Activated CD4-positive, alpha-beta T cell treated with anti-CD3 and anti-CD28 coated beads for 1 hour (primary cell): ENCODE data around the gene VAMP5.
A peak's percentile ranks its signal among the peaks of the same experiment; 100 is the strongest.
"Not testable (repeated sequence)": the region's sequence is repeated elsewhere in the genome, so short reads cannot be mapped to it uniquely, and the experiment has no call there.

ENCODE experiments used
- DNase-seq: peaks from one replicate; pipeline ENCODE4 v3.0.0-alpha.2; 2020

The VAMP5 gene

GRCh38 chr2:85551698-85552678, 32.2 kb upstream of the VAMP5 start:
- DNase-seq, result peak; percentile 83

GRCh38 chr2:85553184-85553583, 31.0 kb upstream of the VAMP5 start:
- DNase-seq, result no peak

GRCh38 chr2:85554980-85555612, 29.1 kb upstream of the VAMP5 start:
- DNase-seq, result no peak

- DNase-seq, result no peak
These were observed 27.1 kb upstream of the VAMP5 start for GRCh38 chr2:85557130-85557529.

- no peak for DNase-seq
These were observed 26.1 kb upstream of the VAMP5 start for GRCh38 chr2:85558160-85558559.

- DNase-seq, result not testable (repeated sequence)
These were observed 23.9 kb upstream of the VAMP5 start for GRCh38 chr2:85560403-85560726.

GRCh38 chr2:85560812-85561279, 23.4 kb upstream of the VAMP5 start:
- no peak for DNase-seq

GRCh38 chr2:85561280-85562212, 22.7 kb upstream of the VAMP5 start, which contains the start of gene GGCX:
Gene GGCX (minus strand): TSS chr2:85561493. CDS start chr2:85561428, 65 bp downstream.
- DNase-seq, result peak; percentile 92

- DNase-seq, result no peak
These were observed 20.1 kb upstream of the VAMP5 start for GRCh38 chr2:85564144-85564563.

- no peak for DNase-seq
These were observed 18.0 kb upstream of the VAMP5 start for GRCh38 chr2:85566265-85566664.

- DNase-seq, result no peak
These were observed 8.5 kb upstream of the VAMP5 start for GRCh38 chr2:85575739-85576138.

GRCh38 chr2:85577063-85577385, 7.2 kb upstream of the VAMP5 start:
- DNase-seq, result no peak

GRCh38 chr2:85577386-85578242, 6.6 kb upstream of the VAMP5 start, which contains the start of gene VAMP8:
Gene VAMP8 (plus strand): TSS chr2:85577586. CDS start chr2:85577647, 61 bp downstream.
- DNase-seq, result peak; percentile 42

GRCh38 chr2:85578243-85579180, 5.7 kb upstream of the VAMP5 start:
- DNase-seq, result no peak

GRCh38 chr2:85579266-85579935, 4.8 kb upstream of the VAMP5 start:
- DNase-seq, result no peak

GRCh38 chr2:85580206-85580605, 4.0 kb upstream of the VAMP5 start:
- DNase-seq, result no peak

- DNase-seq, result no peak
These were observed 1.7 kb upstream of the VAMP5 start for GRCh38 chr2:85582492-85582891.

GRCh38 chr2:85583667-85584353, 421 bp upstream of the VAMP5 start:
- no peak for DNase-seq
